HEK293T (cell line): Measurements from ENCODE around the gene ANKRD17.

Experiments
- CTCF ChIA-PET: fragments of 350-600 bp; formaldehyde crosslinking; extraction: SDS; loops from one replicate; lab custom pipeline; 2021; ENCODE audit warnings: antibody characterized with exemption, inconsistent platforms; lab: Yijun Ruan, JAX
- POLR2A ChIA-PET: fragments of 350-600 bp; formaldehyde crosslinking; extraction: SDS; loops from one replicate; lab custom pipeline; 2020; ENCODE audit warnings: antibody characterized with exemption, inconsistent platforms; lab: Yijun Ruan, JAX
- DNase-seq: peaks from one replicate; pipeline ENCODE4 v3.0.0; 2012; ENCODE audit warnings: mixed read lengths; ENCODE audit errors: extremely low spot score
- ARNT ChIP-seq: fragments of 450-650 bp; IDR thresholded peaks from 2 replicates; pipeline ENCODE4 v1.6.1; 2017; ENCODE audit warnings: mild to moderate bottlenecking
- BHLHE40 ChIP-seq: fragments of 450-650 bp; IDR thresholded peaks from 2 replicates; pipeline ENCODE4 v1.6.1; 2016; ENCODE audit warnings: mild to moderate bottlenecking, moderate library complexity, borderline replicate concordance
- CTBP1 ChIP-seq: fragments of 450-650 bp; IDR thresholded peaks from 2 replicates; pipeline ENCODE4 v1.6.1; 2016; ENCODE audit warnings: borderline replicate concordance
- ELF4 ChIP-seq: fragments of 450-650 bp; IDR thresholded peaks from 2 replicates; pipeline ENCODE4 v1.6.1; 2017; ENCODE audit warnings: antibody characterized with exemption
- FOXA1 ChIP-seq: fragments of 450-650 bp; IDR thresholded peaks from 2 replicates; pipeline ENCODE4 v1.6.1; 2016; ENCODE audit warnings: mild to moderate bottlenecking
- FOXK2 ChIP-seq: fragments of 450-650 bp; IDR thresholded peaks from 2 replicates; pipeline ENCODE4 v1.6.1; 2016; ENCODE audit warnings: mild to moderate bottlenecking
- FOXM1 ChIP-seq: fragments of 450-650 bp; IDR thresholded peaks from 2 replicates; pipeline ENCODE4 v1.6.1; 2017; ENCODE audit warnings: mild to moderate bottlenecking, borderline replicate concordance
- HDGF ChIP-seq: fragments of 450-650 bp; IDR thresholded peaks from 2 replicates; pipeline ENCODE4 v1.6.1; 2017; ENCODE audit warnings: antibody characterized with exemption, borderline replicate concordance
- L3MBTL2 ChIP-seq: fragments of 450-650 bp; conservative IDR thresholded peaks from 2 replicates; pipeline ENCODE4 v1.6.1; 2016; ENCODE audit warnings: mild to moderate bottlenecking
- LEF1 ChIP-seq: fragments of 450-650 bp; IDR thresholded peaks from 2 replicates; pipeline ENCODE4 v1.6.1; 2017; ENCODE audit warnings: mild to moderate bottlenecking, borderline replicate concordance
- NFRKB ChIP-seq: fragments of 450-650 bp; IDR thresholded peaks from 2 replicates; pipeline ENCODE4 v1.6.1; 2016; ENCODE audit warnings: mild to moderate bottlenecking, moderate library complexity
- SP1 ChIP-seq: fragments of 450-650 bp; IDR thresholded peaks from 2 replicates; pipeline ENCODE4 v1.6.1; 2017
- SUZ12 ChIP-seq: fragments of 450-650 bp; IDR thresholded peaks from 2 replicates; pipeline ENCODE4 v1.6.1; 2016; ENCODE audit warnings: mild to moderate bottlenecking
- TARDBP ChIP-seq: fragments of 450-650 bp; IDR thresholded peaks from 2 replicates; pipeline ENCODE4 v1.6.1; 2016
- ZNF384 ChIP-seq: fragments of 450-650 bp; IDR thresholded peaks from 2 replicates; pipeline ENCODE4 v1.6.1; 2016
- TF ChIP-seq, protein P1 (sequence below): fragments of 450-650 bp; IDR thresholded peaks from 2 replicates; pipeline ENCODE4 v1.6.1; 2016

Gene ANKRD17

DNA sequence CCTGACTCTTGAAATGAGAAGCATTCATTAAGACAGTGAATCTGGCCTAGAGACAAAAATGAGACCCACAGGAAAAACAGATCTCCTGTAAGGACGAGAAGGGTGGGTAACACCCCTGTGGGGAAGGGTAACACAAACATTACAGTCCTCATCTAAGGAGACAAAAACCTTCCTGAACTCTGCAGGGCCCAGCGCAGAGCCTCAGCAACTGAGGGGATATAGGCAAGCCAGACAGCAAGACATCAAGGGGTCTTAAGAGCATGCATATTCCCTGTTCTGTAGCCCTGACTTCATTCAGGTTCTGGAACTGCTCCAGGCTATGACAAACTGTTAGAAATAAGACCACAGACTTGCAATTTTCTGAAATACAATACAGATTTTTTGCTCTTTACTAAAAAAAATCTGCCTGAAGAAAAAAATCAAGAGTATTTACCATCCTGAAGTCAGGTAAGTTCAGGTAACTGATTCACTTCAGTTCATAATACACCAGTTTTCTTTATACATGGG, 204.6 kb downstream of the ANKRD17 start:
- TF ChIP-seq SP1: no peak
- no peak for TF ChIP-seq ARNT
- TF ChIP-seq, protein P1, sequence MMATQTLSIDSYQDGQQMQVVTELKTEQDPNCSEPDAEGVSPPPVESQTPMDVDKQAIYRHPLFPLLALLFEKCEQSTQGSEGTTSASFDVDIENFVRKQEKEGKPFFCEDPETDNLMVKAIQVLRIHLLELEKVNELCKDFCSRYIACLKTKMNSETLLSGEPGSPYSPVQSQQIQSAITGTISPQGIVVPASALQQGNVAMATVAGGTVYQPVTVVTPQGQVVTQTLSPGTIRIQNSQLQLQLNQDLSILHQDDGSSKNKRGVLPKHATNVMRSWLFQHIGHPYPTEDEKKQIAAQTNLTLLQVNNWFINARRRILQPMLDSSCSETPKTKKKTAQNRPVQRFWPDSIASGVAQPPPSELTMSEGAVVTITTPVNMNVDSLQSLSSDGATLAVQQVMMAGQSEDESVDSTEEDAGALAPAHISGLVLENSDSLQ: no peak
- TF ChIP-seq NFRKB: no peak
- no peak for TF ChIP-seq CTBP1
- TF ChIP-seq LEF1: no peak
- no peak for TF ChIP-seq BHLHE40
- no peak for TF ChIP-seq TARDBP
- no peak for TF ChIP-seq ELF4
- TF ChIP-seq ZNF384: no peak
- TF ChIP-seq FOXK2: no peak
- no peak for TF ChIP-seq HDGF
- TF ChIP-seq SUZ12: no peak
- TF ChIP-seq FOXA1: no peak
- ChIA-PET POLR2A (no interaction called here), CTCF (no interaction called here)
- DNase-seq: no peak

DNA sequence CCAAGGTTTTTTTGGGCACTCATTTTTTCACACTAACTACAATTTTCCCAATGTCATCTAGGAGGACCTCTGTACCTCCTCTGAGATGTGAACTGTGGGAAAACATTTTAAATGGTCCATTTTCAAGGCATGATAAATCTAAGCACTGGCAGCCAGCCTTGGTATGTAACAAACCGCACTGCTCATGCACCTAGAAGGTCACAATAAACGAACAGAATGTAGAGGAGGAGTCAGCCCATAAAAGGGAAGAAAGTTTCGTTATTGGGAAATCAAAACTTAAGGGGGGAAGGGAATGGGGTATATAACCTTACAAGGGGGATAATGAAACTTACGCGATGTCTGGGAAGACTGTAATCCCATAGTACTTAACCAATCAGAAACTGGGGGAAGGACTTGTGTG, 205.5 kb downstream of the ANKRD17 start:
- ChIA-PET CTCF (no interaction called here), POLR2A (no interaction called here)
- TF ChIP-seq ARNT: no peak
- TF ChIP-seq L3MBTL2: no peak
- TF ChIP-seq SP1: no peak
- DNase-seq: no peak

DNA sequence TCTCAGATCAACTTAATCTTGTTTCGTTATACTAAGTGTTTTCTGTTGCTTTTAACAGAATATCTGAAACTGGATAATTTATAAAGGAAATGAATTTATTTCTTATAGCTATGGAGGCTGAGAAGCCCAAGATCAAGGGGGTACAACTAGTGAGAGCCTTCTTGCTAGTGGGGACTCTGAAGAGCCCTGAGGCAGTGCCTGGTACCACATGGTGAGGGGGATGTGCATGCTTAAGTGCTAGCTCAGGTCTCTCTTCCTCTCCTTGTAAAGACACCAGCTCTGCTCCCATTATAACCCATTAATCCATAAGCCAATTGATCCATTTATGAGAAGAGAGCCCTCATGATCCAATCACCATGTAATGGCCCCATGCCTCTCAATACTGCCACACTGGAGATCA, 207.0 kb downstream of the ANKRD17 start:
- TF ChIP-seq FOXA1 (no peak), ELF4 (no peak), HDGF (no peak), FOXK2 (no peak), ARNT (no peak), LEF1 (no peak), L3MBTL2 (no peak)
- TF ChIP-seq, protein P1: no peak
- no peak for DNase-seq
- CTCF ChIA-PET: no interaction called here
- POLR2A ChIA-PET: no interaction called here

DNA sequence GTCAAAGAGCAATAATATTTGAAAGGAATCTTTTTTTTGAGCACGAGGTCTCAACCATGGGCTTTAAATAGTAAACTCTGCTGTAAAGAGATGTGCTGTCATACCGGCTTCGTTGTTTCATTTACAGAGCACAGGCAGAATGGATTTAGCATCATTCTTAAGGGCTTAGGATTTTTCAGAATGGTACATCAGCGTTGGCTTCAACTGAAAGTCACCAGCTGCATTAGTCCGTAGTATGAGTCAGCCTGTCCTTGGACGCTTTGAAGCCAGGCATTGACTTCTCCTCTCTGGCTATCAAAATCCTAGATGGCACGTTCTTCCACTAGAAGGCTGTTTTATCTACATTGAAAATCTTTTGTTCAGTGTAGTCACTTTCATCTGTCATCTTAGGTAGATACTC, 212.7 kb downstream of the ANKRD17 start:
- TF ChIP-seq CTBP1 (no peak), ELF4 (no peak), FOXK2 (no peak), NFRKB (no peak), HDGF (no peak)
- ChIA-PET POLR2A (no interaction called here), CTCF (no interaction called here)
- no peak for DNase-seq

DNA sequence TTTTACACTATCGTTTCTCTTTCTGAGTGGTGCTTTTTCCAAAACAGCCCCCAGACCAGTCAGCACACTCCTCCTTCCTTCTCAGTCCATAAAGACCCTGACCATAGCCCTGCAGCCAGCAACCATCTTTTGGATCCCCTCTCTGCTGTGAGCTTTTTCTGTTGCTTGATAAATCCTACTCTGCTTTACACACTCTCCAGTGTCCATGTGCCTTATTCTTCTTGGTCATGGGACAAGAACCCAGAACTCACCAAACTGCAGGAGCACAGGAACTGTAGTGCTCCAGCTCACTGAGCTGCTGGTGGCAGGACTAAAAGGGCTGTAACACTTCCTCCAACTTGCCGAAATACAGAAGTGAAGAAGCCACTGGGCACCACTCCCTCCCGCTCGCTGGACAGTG, 221.5 kb downstream of the ANKRD17 start:
- TF ChIP-seq CTBP1: no peak
- POLR2A ChIA-PET: no interaction called here
- CTCF ChIA-PET: no interaction called here

DNA sequence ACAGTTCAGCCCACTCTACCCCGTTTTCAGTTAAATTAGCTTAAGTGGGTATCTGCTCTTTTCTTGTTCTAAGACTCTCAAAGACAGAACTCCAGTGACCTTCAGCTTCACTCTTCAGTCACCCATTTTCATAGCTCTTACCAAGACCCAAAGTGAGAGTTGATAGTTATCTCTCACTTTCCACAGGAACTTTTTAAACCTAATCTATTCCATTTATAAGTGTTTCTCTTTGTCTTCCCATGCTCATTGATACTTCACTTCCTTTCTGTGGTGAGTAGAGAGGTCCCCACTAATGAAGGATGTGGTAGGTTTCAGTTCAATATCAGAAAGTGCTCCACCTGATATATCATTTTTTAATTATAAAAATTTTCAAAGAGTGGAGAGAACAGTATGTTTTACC, 222.5 kb downstream of the ANKRD17 start:
- CTCF ChIA-PET: no interaction called here
- POLR2A ChIA-PET: no interaction called here
- TF ChIP-seq FOXA1 (no peak), ZNF384 (no peak), SP1 (no peak), HDGF (no peak), NFRKB (no peak), SUZ12 (no peak), L3MBTL2 (no peak), TARDBP (no peak), FOXK2 (no peak), ELF4 (no peak), CTBP1 (no peak), ARNT (no peak), FOXM1 (no peak), BHLHE40 (no peak), LEF1 (no peak)
- TF ChIP-seq, protein P1: no peak
- DNase-seq: no peak

More for the DNA sequence above, 221.5 kb downstream of the ANKRD17 start:
- no peak for DNase-seq

DNA sequence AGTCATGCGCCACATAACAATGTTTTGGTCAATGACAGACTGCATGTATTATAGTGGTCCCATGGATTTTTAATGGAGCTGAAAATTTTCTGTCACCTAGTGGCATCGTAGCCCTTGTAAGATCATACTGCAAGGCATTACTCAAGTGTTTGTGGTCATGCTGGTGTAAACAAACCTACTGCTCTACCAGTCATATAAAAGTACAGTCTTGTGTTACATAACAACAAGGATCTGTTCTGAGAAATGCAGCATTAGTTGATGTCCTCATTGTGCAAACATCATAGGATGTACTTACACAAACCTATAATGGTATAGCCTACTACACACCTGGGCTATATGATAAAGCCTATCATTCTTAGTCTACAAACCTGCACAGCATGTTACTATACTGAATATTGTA, 223.7 kb downstream of the ANKRD17 start:
- ChIA-PET POLR2A (no interaction called here), CTCF (no interaction called here)
- DNase-seq: no peak
- TF ChIP-seq SUZ12: no peak
- no peak for TF ChIP-seq NFRKB
- TF ChIP-seq SP1: no peak
- no peak for TF ChIP-seq ARNT
- TF ChIP-seq ZNF384: no peak
- TF ChIP-seq FOXA1: no peak
- TF ChIP-seq ELF4: no peak
- TF ChIP-seq BHLHE40: no peak
- no peak for TF ChIP-seq CTBP1
- no peak for TF ChIP-seq TARDBP
- TF ChIP-seq, protein P1: no peak
- no peak for TF ChIP-seq L3MBTL2
- no peak for TF ChIP-seq LEF1
- TF ChIP-seq FOXK2: no peak
- no peak for TF ChIP-seq FOXM1
- TF ChIP-seq HDGF: no peak
